GM12892 (cell line): ENCODE measurements around the gene DTD1.

ENCODE experiments used
- DNase-seq: peaks from one replicate; pipeline ENCODE4 v3.0.0; 2011; ENCODE audit not compliant: insufficient read length
- FAIRE-seq: peaks from 2 replicates; lab custom pipeline; 2011; peaks lifted over from hg19 to GRCh38; lab: Jason Lieb, UNC
- POLR2A ChIP-seq: IDR thresholded peaks from 2 replicates; pipeline ENCODE4 v1.6.1; 2011; ENCODE audit warnings: low read depth, low read length, control low read depth
- POLR2AphosphoS5 ChIP-seq: IDR thresholded peaks from 2 replicates; pipeline ENCODE4 v1.6.1; 2011; ENCODE audit warnings: low read depth, low read length, control low read depth
- TAF1 ChIP-seq: IDR thresholded peaks from 2 replicates; pipeline ENCODE4 v1.6.1; 2011; ENCODE audit warnings: low read depth, mild to moderate bottlenecking, control low read depth, low read length, borderline replicate concordance

Gene DTD1

DNA sequence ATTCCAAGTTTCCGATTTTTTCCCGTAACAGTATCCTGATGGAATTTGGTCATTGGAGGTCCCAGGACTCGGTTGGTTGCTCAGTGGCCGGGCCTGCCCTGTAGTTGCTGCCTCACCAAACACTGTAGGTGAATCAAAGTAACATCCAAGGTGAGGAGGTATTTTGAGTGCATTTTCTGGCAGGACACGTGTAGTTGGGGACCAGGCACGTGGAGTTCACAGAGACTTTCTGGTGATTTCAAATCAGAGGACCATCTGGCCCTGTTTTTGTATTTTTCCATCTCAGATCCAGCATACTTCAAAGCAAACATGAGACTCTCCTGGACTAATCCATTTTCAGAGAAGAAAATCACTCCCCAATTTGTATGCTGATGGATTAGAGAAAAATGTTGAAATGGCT is 9.9 kb upstream of the DTD1 start:
- FAIRE-seq: no peak
- TF ChIP-seq POLR2AphosphoS5 (no peak), TAF1 (no peak), POLR2A (no peak)

DNA sequence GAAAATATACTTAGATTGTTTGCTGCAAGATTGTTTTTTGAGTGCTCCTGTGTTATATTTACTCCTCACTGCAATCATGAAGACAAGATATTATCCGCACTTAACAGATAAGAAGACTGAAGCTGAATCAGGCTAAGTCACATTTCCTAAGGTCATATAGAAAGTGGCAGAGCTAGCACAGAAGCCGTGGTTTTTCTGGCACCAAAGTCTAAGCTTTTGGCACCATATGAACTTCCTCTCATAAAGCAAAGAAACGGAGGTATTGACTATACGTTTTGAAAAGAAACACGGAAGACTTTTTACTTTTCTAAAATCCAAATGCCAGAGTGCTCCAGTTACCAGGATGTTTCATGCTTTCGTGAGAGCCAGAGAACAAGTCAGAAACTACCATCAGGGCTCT is 9.3 kb upstream of the DTD1 start:
- TF ChIP-seq POLR2AphosphoS5 (no peak), TAF1 (no peak), POLR2A (no peak)
- DNase-seq: no peak
- no peak for FAIRE-seq

More for the DNA sequence above, 9.9 kb upstream of the DTD1 start:
- no peak for DNase-seq

DNA sequence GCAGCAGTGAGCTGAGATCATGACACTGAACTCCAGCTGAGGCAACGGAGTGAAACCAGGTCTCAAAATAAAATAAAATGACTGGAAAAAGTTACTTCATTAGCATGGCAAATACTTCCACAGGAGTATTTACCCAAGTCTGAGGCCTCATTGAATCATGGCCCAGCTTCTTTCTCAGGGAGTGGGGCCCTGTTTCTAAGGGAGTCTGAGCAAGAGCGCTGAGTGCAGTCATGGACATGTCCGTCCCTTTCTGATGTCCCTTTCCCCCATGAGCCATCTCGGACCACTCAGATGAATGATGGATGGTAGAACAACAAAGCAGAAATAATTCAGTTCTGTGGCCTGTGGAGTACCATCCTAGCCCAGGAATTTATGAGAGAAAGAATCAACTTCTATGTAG is 7.8 kb upstream of the DTD1 start:
- DNase-seq (no peak), FAIRE-seq (no peak)
- no peak for TF ChIP-seq POLR2A

DNA sequence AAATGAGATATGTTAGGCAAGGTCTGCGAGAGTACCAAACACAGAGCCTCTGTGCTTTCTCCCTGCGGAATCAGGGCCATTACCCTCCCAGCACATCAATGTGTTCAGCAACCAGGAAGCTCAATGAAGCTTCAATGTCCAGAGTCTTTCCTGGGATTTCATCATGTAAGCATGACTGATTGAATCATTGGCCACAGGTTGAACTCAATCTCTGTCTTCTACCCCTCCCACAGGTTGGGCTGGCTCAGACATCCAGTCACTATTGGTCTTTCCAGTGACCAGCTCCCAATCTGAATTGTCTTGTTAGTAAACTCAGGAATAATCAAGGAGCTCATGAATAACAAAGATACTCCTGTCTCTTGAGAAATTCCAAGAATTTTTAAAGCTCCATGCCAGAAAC is 2.7 kb upstream of the DTD1 start:
- no peak for FAIRE-seq
- DNase-seq: no peak
- no peak for TF ChIP-seq TAF1
- no peak for TF ChIP-seq POLR2A
- TF ChIP-seq POLR2AphosphoS5: no peak

DNA sequence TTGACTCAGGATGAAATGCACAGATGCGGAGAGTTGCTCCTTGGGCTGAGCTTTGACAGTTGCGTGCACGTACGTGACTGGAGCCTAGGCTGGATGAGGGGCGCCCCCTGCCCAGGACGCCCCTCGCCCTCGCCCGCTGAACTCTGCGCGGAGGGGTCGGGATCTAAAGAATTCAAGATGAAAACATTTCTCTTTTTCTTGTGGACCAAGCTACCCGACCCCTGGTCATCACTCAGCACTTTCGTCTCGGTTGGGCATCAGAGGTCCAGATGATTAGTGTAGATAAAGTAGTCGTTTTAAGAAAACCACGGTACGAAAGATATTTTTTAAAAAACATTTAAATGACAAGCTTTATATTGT is 700 bp downstream of the DTD1 start:
- DNase-seq (no peak), FAIRE-seq (no peak)
- TF ChIP-seq POLR2AphosphoS5 (no peak), POLR2A (no peak), TAF1 (no peak)

DNA sequence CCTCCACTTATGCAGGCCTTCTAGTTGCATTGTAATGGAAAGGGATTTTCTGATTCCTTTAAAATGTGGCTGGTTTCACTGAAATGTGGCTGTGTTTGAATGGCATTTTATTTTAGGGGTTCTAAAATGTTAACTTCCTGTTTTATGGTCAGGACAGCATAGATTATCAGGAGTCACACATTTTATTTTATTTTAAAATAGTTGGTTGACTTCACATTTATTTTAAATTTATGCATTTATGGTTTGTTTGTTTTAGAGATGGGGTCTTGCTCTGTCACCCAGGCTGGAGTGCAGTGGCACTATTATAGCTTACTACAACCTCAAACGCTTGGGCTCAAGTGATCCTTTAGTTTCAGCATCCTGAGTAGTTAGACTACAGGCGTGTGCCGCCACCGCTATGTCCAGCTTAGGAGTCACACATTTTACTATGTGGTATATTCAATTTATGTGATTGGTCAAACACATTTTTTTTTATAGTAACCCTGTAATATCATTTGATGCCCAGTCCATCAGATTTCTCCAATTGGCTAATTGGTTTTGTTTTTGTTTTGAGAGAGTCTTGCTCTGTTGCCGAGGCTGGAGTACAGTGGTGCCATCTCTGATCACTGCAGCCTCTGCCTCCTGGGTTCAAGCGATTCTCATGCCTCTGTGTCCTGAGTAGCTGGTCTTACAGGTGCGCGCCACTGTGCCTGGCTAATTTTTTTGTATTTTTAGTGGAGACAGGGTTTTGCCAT is 2.3 kb downstream of the DTD1 start:
- no peak for TF ChIP-seq TAF1
- TF ChIP-seq POLR2A: no peak
- no peak for TF ChIP-seq POLR2AphosphoS5
- FAIRE-seq (peak; percentile 17), DNase-seq (no peak)

DNA sequence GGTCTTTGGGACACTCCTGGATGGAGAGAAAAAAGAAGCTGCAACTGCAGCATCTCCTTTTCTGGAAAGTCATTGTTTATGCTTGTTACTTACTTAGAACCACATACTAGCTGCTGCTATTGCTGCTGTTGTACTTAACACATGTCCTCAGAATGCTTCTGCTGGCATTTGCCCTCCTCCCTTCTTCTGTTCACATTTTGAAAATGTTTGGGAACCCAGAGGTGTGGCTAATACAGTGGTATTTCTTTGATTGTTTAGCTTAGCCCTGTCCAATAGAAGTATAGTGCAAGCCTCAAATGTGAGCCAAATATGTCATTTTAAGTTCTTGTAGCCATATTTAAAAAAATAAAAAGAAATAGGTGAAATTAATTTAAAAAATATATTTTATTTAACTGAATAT is 8.4 kb downstream of the DTD1 start:
- no peak for FAIRE-seq
- TF ChIP-seq TAF1: no peak
- TF ChIP-seq POLR2A: no peak
- no peak for TF ChIP-seq POLR2AphosphoS5
- DNase-seq: no peak

DNA sequence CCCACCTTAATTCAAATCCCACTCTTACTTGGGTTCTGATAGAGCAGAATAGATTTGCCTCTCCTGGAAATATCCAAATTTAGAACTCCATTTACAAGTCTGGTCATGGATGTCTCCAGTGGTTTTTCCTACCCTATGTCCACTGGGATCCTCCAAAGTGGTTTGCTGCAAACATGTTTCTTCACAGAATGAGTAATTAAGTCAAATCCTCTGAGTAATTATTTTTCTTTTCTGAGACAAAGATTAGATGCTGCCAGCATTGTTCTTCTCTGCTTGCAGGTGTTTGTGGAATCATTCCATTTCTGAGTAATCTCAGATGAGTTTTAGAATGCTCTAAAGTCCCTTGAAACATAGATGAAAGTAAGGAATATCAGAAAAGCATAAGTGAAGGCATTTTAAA is 21.9 kb downstream of the DTD1 start:
- no peak for FAIRE-seq
- no peak for DNase-seq
- no peak for TF ChIP-seq TAF1
- TF ChIP-seq POLR2A: no peak
- no peak for TF ChIP-seq POLR2AphosphoS5

DNA sequence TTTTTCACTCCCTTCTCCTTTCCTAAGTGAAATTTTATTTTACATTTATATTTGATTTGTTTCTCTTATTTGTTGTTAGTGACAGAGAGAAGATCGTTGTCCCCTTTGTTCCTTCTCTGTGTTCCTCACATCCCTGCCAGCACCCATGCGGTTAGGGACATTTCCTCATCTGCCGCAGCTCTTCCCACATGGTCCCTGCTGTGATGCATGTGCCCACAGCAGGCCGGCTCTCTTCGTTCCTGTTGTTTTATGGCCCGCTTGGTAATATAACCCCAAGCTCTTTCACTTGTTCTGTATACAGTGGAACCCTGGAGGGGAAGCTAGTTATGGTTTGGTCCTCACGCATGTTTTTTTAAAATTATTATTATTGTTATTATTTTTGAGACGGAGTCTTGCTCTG is 23.6 kb downstream of the DTD1 start:
- FAIRE-seq: no peak
- TF ChIP-seq POLR2AphosphoS5 (no peak), TAF1 (no peak), POLR2A (no peak)
- no peak for DNase-seq

DNA sequence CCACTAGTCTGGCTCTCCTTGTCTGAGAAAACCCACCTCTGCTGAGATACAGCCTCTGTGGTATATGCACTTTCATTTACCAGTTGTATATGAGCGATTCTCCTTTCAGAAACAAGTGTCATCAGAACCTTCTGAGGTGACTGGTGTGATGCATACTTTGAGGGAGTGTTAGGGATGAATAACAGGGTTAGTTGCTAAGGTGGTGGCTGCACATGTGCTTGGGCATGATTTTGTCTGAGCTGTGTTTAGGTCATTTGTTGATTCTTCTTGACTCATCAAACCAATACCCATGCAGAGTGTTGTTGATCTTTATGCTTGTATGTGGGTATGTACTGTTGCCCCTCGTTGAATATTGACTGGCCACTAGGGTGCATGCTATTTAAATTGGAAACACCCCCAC is 25.7 kb downstream of the DTD1 start:
- DNase-seq (no peak), FAIRE-seq (no peak)
- TF ChIP-seq POLR2AphosphoS5 (no peak), POLR2A (no peak), TAF1 (no peak)

DNA sequence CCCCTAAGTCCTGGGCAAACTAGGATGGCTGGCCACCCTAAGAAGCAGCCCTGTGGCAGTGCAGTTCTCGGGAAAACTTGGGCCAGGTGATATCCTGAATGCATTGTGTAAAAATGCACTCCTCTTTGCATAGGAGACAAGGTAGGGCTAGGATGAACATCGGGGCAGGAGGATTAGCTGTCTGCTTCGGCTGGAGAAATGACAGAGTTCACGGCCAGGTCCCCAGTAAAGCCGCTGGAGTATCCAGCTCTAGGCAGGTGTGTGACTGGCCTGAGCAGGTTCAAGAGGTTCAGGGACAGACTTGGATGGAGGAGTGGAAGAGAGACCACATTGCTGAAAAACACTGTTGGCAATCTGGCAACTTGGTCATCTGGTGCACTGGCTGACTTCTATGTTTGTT is 26.4 kb downstream of the DTD1 start:
- TF ChIP-seq TAF1 (no peak), POLR2AphosphoS5 (no peak), POLR2A (no peak)

DNA sequence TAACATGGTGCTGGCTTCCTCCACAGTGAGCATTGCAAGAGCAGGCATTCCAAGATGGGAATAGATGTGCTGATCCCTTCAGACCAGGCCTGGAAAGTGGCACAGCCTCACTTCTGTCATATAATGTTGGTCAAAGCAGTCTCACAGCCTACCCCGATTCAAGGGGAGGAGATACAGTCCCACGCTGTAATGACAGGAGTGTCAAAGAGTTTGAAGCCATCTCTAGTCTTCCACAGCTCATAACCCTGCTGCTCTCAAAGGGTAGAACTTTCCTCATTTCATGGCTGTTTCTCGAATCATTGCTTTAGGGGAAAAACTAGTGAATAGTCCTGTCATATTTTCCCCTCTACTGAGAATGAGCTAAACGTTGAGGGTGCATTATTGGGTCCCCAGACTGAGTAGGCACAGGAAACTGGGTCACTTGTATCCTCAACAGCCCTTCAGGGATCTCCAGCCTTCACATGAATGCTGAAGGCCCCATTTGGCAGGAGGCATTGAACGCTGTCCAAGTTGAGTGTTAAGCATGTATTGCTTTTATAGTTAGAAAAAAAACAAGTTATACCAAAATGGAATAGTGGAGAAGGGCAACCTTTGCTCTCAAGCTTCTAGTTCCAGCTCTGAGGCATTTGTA is 27.3 kb downstream of the DTD1 start:
- FAIRE-seq (no peak), DNase-seq (no peak)
- TF ChIP-seq POLR2A (no peak), POLR2AphosphoS5 (no peak), TAF1 (no peak)

More for the DNA sequence above, 26.4 kb downstream of the DTD1 start:
- DNase-seq (no peak), FAIRE-seq (no peak)
